IPS-18c (cell line): Measurements from ENCODE around the gene EIF5B.

Experiments used
- H3K4me3 ChIP-seq: 2 replicates; pipeline ENCODE4 v1.7.0; 2013; ENCODE audit warnings: low read depth, mild to moderate bottlenecking, low read length, moderate library complexity; ENCODE audit not compliant: insufficient read depth
- H3K9me3 ChIP-seq: one replicate; pipeline ENCODE4 v1.6.1; 2013; ENCODE audit warnings: mild to moderate bottlenecking, low read length, moderate library complexity; ENCODE audit not compliant: control insufficient read depth, insufficient read depth

EIF5B gene

DNA sequence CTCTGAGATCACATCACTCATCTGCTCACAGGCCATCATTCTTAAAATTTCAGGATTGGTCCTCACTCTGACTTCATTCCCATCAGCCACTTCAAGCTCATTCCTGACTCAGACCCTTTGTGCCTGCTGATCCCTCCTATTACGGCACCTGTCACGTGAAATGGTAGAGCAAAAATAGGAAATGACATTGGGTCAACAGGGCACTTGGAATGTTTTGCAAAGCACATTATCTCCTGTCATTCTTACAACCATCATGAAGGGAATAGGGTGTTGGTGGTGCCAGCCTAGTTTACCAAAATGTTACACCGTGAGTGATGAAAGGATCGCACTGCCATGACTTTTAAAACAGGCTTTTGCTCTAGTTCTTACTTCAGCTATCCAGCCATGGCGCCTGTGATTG is 61.1 kb downstream of the EIF5B start:
- Histone ChIP-seq H3K9me3 (no peaks in the 10 kb centered on the region), H3K4me3 (no peak overlapping the region)

DNA sequence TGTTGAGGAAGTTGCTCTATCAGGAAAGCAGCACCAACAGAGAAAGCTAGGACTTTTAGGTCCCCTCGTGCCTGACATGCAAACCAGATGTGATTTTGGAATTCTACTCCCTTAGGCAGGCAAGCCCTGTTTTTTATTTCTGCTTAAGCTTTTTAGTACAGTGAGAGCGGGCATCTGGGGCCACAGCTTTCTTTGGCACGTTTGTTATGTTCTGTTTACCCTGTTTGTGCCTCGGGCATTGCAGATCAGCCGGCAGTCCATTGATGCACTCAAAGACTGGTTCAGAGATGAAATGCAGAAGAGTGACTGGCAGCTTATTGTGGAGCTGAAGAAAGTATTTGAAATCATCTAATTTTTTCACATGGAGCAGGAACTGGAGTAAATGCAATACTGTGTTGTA is 61.9 kb downstream of the EIF5B start:
- no peak overlapping the region for H3K4me3 ChIP-seq

DNA sequence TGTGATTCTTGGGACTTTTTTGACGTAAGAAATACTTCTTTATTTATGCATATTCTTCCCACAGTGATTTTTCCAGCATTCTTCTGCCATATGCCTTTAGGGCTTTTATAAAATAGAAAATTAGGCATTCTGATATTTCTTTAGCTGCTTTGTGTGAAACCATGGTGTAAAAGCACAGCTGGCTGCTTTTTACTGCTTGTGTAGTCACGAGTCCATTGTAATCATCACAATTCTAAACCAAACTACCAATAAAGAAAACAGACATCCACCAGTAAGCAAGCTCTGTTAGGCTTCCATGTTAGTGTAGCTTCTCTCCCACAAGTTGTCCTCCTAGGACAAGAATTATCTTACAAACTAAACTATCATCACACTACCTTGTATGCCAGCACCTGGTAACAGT is 62.6 kb downstream of the EIF5B start:
- H3K4me3 ChIP-seq: no peak overlapping the region
- no peaks in the 10 kb centered on the region for H3K9me3 ChIP-seq

More for the DNA sequence above, 61.9 kb downstream of the EIF5B start:
- no peaks in the 10 kb centered on the region for H3K9me3 ChIP-seq

DNA sequence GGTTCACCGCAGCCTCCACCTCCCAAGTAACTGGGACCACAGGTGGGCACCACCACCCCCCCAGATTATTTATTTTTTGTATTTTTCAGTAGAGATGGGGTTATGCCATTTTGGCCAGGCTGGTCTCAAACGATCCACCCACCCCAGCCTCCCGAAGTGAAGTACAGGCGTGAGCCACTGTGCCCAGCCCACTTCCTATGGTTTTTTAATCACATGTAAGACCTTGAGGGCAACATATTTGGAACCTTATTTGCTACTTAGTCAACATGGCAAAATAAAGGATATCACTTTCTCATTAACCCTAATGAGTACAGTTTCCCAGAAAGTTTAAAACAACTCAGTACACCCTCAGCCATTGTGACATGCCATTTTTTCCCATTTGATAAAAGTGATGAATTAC is 64.7 kb downstream of the EIF5B start:
- no peaks in the 10 kb centered on the region for H3K9me3 ChIP-seq
- no peak overlapping the region for H3K4me3 ChIP-seq

DNA sequence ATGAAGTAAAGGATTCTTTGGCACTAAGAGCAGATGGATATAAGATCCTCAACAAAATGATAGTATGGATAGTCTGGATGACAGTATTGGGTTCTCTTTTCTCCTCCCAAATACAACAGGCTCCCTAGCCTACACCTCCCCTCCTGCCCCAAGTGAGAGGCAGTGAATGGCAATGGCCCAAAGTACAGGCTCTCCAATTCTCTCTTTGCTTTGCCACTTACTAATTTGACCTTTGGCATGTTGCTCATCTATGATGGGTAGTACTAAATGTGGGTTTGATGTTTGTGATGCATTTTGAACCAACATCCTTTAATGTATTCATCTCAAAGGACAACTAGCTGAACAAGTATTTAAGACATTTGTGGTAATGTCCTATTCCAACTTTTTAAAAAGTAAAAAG is 65.9 kb downstream of the EIF5B start:
- Histone ChIP-seq H3K4me3 (no peak overlapping the region), H3K9me3 (peaks cover 2% of the 10 kb centered on the region)

DNA sequence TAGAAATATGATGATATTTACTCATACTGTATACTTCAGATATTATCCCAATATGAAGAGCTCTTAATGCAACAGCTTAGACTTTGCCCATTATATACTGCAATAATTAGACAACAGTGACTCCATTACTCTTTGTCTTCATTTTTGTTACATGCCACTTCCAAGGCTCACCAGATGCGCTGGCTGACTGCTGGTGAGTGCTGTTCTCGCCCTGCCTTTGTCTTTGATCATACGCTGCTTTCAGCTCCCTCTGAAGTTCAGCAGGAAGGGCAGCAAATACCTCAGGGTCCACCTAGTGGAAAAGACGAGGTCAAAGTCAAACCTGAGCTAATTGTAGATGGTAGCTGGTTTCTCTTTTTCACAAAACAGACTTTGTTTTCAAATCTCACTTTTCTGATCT is 66.3 kb downstream of the EIF5B start:
- H3K4me3 ChIP-seq: no peak overlapping the region

DNA sequence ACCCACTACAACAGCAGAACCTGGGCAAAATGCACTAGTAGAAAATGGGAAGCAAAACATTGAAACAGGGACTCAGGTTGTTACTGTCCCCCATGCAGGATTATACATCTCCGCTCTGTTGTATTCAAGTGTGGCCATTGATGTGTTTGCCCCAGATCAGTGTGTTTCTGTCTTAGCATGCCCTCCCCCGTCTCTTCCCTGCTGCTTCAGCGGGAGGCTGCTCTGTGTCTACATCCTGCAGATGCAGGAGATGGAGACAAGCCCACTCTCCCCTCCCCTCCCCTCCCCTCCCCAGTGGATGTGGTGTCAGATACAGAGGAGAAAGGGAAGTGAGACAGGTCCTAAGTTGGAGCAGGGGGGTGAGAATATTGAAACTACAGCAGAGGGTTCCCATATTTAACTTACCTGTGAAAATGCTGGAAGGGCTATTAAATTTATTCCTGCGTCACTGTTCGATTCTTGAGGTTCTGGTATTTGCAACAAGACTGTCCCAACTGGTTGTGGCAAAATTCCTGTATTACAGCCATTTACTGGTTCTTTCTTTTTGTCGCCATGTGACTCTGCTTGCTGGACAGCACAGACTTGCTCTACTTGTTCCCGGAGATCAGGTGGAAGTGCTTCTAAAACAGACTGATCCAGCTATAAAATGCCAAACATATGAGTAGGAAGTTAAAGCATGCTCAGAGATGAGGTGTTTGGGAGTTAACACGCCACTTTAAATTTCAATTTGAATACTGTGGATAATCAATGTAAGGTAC is 67.0 kb downstream of the EIF5B start:
- H3K9me3 ChIP-seq: peaks cover 2% of the 10 kb centered on the region
- no peak overlapping the region for H3K4me3 ChIP-seq

More for the DNA sequence above, 66.3 kb downstream of the EIF5B start:
- H3K9me3 ChIP-seq: peaks cover 2% of the 10 kb centered on the region

DNA sequence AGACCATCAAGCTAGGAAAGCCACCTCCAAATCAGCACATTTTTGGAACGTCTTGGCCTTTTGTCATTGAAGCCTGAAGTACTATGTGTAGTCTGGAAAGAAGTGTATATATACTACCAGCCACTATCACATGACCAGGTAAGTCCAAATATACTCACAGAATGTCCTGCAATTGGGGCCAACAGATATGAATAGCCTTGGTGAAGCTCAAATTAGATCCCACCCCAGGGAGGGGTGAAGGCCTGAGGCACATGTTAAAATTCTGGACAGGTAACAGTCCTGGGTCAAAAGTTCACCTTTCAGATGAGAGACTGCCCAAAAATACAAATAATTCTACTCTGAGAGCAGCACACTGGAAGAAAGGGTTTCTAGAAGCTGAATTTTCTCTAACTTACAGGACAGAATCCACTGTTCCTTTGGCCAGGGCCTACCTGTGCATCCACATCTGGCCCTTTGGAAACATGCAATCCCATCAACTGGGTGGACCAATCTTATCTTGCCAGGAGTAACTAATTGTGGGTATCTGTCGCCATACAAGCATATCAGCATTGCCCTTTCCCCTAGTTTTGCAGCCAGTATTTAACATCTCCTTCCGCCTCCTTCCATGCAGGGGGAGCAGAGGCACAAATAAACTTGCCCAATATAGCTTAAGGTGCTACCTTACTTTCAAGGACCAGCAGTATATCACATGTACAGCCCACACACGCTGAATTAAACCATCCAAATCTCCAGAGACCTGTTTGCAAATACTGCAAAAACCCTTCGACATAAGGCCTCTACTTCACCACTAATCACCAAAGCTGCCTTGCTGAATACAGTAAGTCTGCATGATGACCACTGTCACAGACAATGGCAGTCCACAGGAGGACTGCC is 67.8 kb downstream of the EIF5B start:
- Histone ChIP-seq H3K4me3 (no peak overlapping the region), H3K9me3 (peaks cover 2% of the 10 kb centered on the region)

DNA sequence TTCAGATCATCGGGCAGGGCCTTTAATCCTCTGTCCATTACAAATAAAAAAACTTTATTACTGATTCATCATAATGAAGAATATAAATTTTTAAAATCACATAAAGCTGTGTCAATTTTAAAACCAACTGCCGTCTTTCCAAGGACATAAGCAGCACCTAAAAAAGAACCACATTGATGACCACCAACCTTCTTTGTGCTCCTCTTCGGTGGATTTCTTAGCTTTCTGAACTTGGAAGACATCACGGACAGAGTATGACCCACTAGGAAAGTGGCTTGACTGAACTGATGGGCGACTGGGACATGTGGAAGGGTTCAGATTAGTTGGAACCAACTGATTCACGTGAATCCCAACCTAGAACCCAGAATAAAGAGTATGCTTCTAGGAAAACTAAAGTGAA is 68.9 kb downstream of the EIF5B start:
- peaks cover 2% of the 10 kb centered on the region for H3K9me3 ChIP-seq
- H3K4me3 ChIP-seq: no peak overlapping the region

DNA sequence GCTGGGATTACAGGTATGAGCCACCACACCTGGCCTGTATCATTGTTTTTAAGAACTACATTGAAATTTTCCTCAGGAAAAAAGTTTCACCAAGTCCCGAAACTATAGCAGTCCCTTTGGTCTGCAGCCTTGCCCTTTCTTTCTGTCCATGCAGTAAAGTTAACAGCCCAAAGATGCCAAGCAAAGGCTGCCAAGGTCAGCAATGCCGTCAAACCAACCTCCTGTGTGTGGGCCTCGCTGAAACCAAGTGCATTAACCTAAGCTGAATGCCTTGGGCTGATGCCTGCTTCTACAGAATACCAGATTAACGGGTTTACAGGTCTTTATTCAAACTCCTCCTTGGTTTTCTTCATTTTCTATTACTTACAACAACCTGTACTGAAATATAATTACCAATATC is 73.1 kb downstream of the EIF5B start:
- Histone ChIP-seq H3K4me3 (no peak overlapping the region), H3K9me3 (peaks cover 2% of the 10 kb centered on the region)

DNA sequence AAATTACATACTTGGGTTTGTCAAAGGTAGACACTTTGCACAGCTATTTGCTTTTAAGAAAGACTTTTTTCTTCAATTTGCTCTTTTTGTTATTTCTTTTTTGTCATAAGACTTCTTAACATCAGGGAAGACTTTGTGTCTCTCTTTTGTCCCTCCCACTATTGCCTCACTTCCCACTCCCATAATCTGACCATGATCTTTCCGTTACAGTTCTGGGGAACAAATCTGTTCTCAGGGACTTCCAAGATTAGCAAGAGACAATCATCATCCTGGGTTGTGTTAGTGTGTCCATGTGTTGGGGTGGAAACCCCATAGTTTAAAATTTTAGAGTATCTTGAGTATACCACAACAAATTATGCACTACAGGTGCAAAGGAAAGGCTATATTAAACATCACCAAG is 77.4 kb downstream of the EIF5B start:
- Histone ChIP-seq H3K9me3 (no peaks in the 10 kb centered on the region), H3K4me3 (no peak overlapping the region)

DNA sequence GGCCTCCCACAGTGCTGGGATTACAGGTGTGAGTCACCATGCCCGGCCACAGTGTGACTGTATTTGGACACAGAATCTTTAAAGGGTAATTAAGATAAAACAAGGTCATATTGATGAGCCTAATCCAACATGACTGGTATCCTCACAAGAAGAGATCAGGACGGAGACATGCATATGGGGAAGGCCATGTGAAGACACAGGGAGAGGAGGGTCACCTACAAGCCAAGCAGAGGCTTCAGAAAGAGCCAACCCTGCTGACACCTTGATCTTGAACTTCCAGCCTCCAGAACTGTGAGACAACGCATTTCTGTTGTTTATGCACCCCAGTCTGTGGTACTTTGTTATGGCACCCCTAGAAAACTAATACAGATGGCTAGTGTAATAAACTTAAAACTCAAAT is 80.2 kb downstream of the EIF5B start:
- H3K9me3 ChIP-seq: no peaks in the 10 kb centered on the region
- no peak overlapping the region for H3K4me3 ChIP-seq

DNA sequence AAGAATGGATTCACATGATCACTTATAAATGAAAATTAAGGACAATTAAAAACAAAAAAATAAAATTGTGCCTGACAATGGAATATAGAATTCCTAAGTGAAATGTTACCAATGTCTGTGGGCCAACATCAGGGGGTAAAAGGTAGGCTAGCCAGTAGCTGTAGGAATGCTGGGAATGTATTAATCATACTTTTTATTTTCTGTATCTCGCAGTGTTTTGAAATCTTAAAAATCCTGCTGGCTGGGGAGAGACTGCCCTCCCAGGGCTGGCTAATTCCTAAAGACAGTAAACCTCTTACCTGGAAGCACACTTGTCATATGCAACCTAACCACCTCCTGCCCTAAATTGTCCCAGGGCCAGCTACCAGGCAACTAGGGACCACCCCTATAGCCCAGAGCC is 82.8 kb downstream of the EIF5B start:
- Histone ChIP-seq H3K4me3 (no peak overlapping the region), H3K9me3 (no peaks in the 10 kb centered on the region)

DNA sequence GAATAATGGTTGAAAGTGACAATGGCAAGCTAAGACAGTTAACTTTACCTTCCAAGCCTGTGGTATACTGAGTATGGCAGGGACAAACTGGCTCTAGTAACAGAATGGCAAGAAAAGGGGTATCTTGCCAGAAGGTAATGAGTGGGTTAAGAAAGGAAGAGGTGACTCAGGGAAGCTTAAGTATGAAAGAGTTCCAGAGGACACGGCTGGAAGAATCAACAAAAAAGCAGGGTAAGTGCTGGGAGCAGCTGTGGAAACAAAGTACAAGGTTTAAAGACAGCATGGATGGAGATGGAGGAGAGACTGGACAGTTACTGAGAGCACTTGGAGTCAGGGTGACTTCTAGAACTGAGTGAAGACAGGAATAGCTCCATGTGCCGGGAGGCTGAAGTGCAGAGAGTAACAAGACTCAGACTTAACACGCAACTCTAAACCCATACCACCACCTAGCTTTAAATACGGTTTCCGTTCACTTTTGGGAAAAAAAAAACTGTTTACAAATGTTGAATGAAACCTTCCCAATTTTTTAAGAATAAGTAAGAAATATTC is 83.6 kb downstream of the EIF5B start:
- no peaks in the 10 kb centered on the region for H3K9me3 ChIP-seq

DNA sequence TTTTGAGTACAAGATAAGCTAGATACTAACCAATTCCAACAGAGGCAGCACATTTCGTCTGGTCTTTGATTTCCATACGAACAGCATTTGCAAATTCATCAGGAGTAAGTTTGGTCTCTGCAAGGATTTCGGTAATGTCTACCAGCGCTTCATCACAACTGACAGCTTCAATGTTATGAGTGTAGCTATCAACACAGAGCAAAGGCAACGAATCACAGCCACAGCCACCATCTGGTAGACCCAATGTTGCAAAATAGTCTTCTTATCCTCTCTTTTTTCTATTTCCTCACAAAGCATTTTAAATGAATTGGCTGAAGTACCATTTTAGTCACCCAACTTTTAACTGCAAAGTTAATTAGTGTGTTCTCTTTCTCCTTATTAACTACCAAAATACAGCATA is 84.3 kb downstream of the EIF5B start:
- Histone ChIP-seq H3K4me3 (no peak overlapping the region), H3K9me3 (no peaks in the 10 kb centered on the region)

More for the DNA sequence above, 83.6 kb downstream of the EIF5B start:
- no peak overlapping the region for H3K4me3 ChIP-seq

DNA sequence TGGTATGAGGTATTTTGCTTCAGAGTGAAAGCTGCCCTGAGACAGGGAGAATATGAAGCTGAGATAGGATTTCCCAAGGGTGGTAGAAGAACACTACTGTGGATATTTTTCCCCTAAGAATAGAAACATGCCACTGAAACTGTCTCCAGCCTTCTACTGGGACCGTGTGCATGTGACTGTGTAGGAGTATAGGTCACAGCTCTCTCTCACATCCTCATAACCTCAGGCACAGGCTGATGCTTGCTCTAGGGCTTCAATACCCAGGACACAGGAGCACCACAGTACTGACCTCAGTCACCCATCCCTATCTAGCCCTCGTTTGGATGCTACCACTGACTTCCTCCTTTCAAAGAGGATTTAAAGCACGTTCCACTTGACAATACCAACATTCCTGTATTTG is 85.4 kb downstream of the EIF5B start:
- Histone ChIP-seq H3K4me3 (no peak overlapping the region), H3K9me3 (no peaks in the 10 kb centered on the region)

DNA sequence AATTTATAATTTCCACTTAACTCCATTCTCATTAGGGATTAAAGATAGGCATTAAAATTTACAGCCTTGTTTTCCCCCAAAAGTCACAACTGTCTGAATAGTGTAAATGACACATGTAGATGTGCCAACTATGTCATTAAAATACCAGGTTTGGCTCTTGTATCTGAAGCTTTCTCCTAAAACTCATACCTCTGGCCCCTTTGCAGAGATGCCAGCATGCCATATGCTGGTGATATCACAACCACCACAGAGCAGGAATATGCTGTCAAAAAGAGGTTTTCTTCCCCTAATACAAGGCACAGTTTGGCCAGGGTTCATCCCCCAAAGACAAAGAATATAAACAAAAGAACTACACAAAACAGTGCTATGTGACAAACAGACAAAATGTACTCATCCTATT is 87.2 kb downstream of the EIF5B start:
- Histone ChIP-seq H3K9me3 (no peaks in the 10 kb centered on the region), H3K4me3 (no peak overlapping the region)

DNA sequence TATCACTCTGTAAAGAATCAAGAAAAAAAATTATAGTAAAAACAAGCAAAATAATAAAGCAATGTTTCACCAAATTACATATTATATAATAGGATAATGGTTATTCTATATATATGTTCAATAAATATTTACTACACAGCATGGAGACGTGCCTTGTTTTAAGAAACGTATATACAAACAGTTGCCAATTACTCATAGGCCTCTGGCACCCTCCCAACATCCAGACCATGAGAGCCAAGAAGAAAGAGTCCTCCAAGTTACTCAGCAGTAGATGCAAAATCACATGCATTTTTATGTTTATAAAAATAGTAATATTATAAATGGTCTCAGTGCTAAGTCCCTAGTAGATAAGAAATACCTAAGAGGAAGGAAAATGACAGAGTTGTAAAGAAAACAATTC is 87.8 kb downstream of the EIF5B start:
- Histone ChIP-seq H3K9me3 (no peaks in the 10 kb centered on the region), H3K4me3 (no peak overlapping the region)
